Neural cell (in vitro differentiated cells): ENCODE measurements around the gene AHNAK. TPM values are rescaled to one million over a fixed set of nuclear protein-coding genes. Genes with fewer than 3 reads are reported as not detected.

Experiments
- H2AFZ ChIP-seq: fragments of 200-600, 300-800 bp; sonication (generic), shearing (Covaris generic); 2 replicates; pipeline ENCODE4 v1.6.0; 2014; ENCODE audit warnings: low read depth, mild to moderate bottlenecking, antibody characterized with exemption, low read length, moderate library complexity
- H3F3A ChIP-seq: fragments of 200-600 bp; shearing (Covaris generic); 2 replicates; pipeline ENCODE4 v1.6.1; 2016; ENCODE audit warnings: mild to moderate bottlenecking, moderate library complexity, mixed read lengths, antibody characterized with exemption, low read length; ENCODE audit not compliant: insufficient read depth, poor library complexity, severe bottlenecking
- H3K27ac ChIP-seq: fragments of 200-600, 300-800 bp; sonication (generic), shearing (Covaris generic); 2 replicates; pipeline ENCODE4 v1.5.1; 2014; ENCODE audit warnings: mild to moderate bottlenecking, low read length, moderate library complexity
- H3K27me3 ChIP-seq: fragments of 300-800, 200-600 bp; sonication (generic), shearing (Covaris generic); 2 replicates; pipeline ENCODE4 v1.6.0; 2014; ENCODE audit warnings: mild to moderate bottlenecking, low read depth, low read length, moderate library complexity; ENCODE audit not compliant: insufficient read depth
- H3K36me3 ChIP-seq: fragments of 300-800, 200-600 bp; sonication (generic), shearing (Covaris generic); 2 replicates; pipeline ENCODE4 v1.5.1; 2014; ENCODE audit warnings: mild to moderate bottlenecking, antibody characterized with exemption, low read length, moderate library complexity; ENCODE audit not compliant: insufficient read depth
- H3K4me2 ChIP-seq: fragments of 300-800, 200-600 bp; sonication (generic), shearing (Covaris generic); 2 replicates; pipeline ENCODE4 v1.6.0; 2014; ENCODE audit warnings: mild to moderate bottlenecking, low read length
- H3K4me3 ChIP-seq: fragments of 300-800, 200-600 bp; sonication (generic), shearing (Covaris generic); 2 replicates; pipeline ENCODE4 v1.5.1; 2014; ENCODE audit warnings: mild to moderate bottlenecking, low read length, moderate library complexity
- H3K79me2 ChIP-seq: fragments of 200-600 bp; shearing (Covaris generic); replicated peaks from 2 replicates; pipeline ENCODE4 v1.6.0; 2014; ENCODE audit warnings: mild to moderate bottlenecking, low read length, moderate library complexity; ENCODE audit not compliant: insufficient read depth
- H3K9ac ChIP-seq: fragments of 300-800, 200-600 bp; sonication (generic), shearing (Covaris generic); 2 replicates; pipeline ENCODE4 v1.6.1; 2016; ENCODE audit warnings: mild to moderate bottlenecking, low read length, mixed read lengths
- H3K9me2 ChIP-seq: fragments of 200-600 bp; shearing (Covaris generic); 2 replicates; pipeline ENCODE4 v1.6.1; 2016; ENCODE audit warnings: mild to moderate bottlenecking, low read length, mixed read lengths; ENCODE audit not compliant: insufficient read depth
- H3K9me3 ChIP-seq: fragments of 200-600, 300-800 bp; sonication (generic), shearing (Covaris generic); 2 replicates; pipeline ENCODE4 v1.6.1; 2016; ENCODE audit warnings: mild to moderate bottlenecking, mixed run types, low read length, moderate library complexity, mixed read lengths
- H4K20me1 ChIP-seq: fragments of 200-600 bp; shearing (Covaris generic); 2 replicates; pipeline ENCODE4 v1.6.1; 2016; ENCODE audit warnings: mild to moderate bottlenecking, mixed run types; ENCODE audit not compliant: insufficient read depth
- CTCF ChIP-seq: fragments of 450-650 bp; IDR thresholded peaks from 2 replicates; pipeline ENCODE4 v1.5.1; 2014; ENCODE audit warnings: antibody characterized with exemption, mild to moderate bottlenecking, moderate library complexity; ENCODE audit not compliant: poor library complexity, severe bottlenecking
- EP300 ChIP-seq: fragments of 450-650 bp; conservative IDR thresholded peaks from 2 replicates; pipeline ENCODE4 v1.6.1; 2014; ENCODE audit warnings: antibody characterized with exemption, mild to moderate bottlenecking, moderate library complexity; ENCODE audit not compliant: poor library complexity, severe bottlenecking
- EZH2 ChIP-seq: fragments of 200-600, 300-800 bp; shearing (Covaris generic), sonication (generic); IDR thresholded peaks from 2 replicates; pipeline ENCODE4 v1.6.1; 2014; ENCODE audit warnings: antibody characterized with exemption, low read length, borderline replicate concordance, mild to moderate bottlenecking; ENCODE audit not compliant: insufficient read depth, poor library complexity, severe bottlenecking
- MXI1 ChIP-seq: fragments of 450-650 bp; conservative IDR thresholded peaks from 2 replicates; pipeline ENCODE4 v1.6.1; 2014; ENCODE audit warnings: antibody characterized with exemption, mild to moderate bottlenecking; ENCODE audit not compliant: poor library complexity, severe bottlenecking
- POLR2AphosphoS5 ChIP-seq: IDR thresholded peaks from 2 replicates; pipeline ENCODE4 v1.6.1; 2012
- RAD21 ChIP-seq: fragments of 450-650 bp; conservative IDR thresholded peaks from 2 replicates; pipeline ENCODE4 v1.6.1; 2014; ENCODE audit warnings: antibody characterized with exemption, mild to moderate bottlenecking, moderate library complexity
- REST ChIP-seq: IDR thresholded peaks from 2 replicates; pipeline ENCODE4 v1.6.1; 2012; ENCODE audit warnings: borderline replicate concordance
- SMC3 ChIP-seq: fragments of 450-650 bp; conservative IDR thresholded peaks from 2 replicates; pipeline ENCODE4 v1.6.1; 2014; ENCODE audit warnings: antibody characterized with exemption, mild to moderate bottlenecking, moderate library complexity; ENCODE audit not compliant: poor library complexity
- TAF1 ChIP-seq: IDR thresholded peaks from 2 replicates; pipeline ENCODE4 v1.6.1; 2012; ENCODE audit warnings: low read depth
- polyA plus RNA-seq: library from polyadenylated mRNA; depleted of rRNA; stranded (reverse); fragments of >200 nt; gene quantifications from 2 replicates; pipeline ENCODE4 v1.2.3, GENCODE V29; 2014

AHNAK gene
- polyA plus RNA-seq, 1 donor from 2014 or later = 0.11 TPM

- no peaks in the 10 kb centered on the region for H3K9me2 ChIP-seq
Observed at GRCh38 chr11:62468577-62468976, 78.0 kb downstream of the AHNAK start.

GRCh38 chr11:62466444-62466843 is 80.2 kb downstream of the AHNAK start:
- Histone ChIP-seq H3K36me3 (no peaks in the 10 kb centered on the region), H3K9me2 (no peaks in the 10 kb centered on the region), H3K9ac (no peak overlapping the region), H3K27ac (no peak overlapping the region), H3K9me3 (no peaks in the 10 kb centered on the region), H2AFZ (no peak overlapping the region), H3K4me3 (no peak overlapping the region), H4K20me1 (no peaks in the 10 kb centered on the region), H3K79me2 (no peaks in the 10 kb centered on the region), H3K27me3 (no peaks in the 10 kb centered on the region), H3F3A (no peaks in the 10 kb centered on the region), H3K4me2 (no peak overlapping the region)
- no peak for TF ChIP-seq MXI1
- TF ChIP-seq TAF1 = no peak
- no peak for TF ChIP-seq CTCF
- TF ChIP-seq REST = no peak
- TF ChIP-seq POLR2AphosphoS5 = no peak
- TF ChIP-seq SMC3 = no peak
- no peak for TF ChIP-seq EZH2
- TF ChIP-seq EP300 = no peak

More at GRCh38 chr11:62468577-62468976, 78.0 kb downstream of the AHNAK start:
- Histone ChIP-seq H3K9ac (no peak overlapping the region), H4K20me1 (no peaks in the 10 kb centered on the region), H3F3A (no peaks in the 10 kb centered on the region), H3K4me2 (no peak overlapping the region), H3K27me3 (no peaks in the 10 kb centered on the region), H3K36me3 (no peaks in the 10 kb centered on the region), H3K9me3 (no peaks in the 10 kb centered on the region), H3K27ac (no peak overlapping the region), H3K4me3 (no peak overlapping the region), H2AFZ (no peak overlapping the region), H3K79me2 (no peaks in the 10 kb centered on the region)
- TF ChIP-seq CTCF (no peak), POLR2AphosphoS5 (no peak), RAD21 (no peak), TAF1 (no peak), SMC3 (no peak), REST (no peak)
